Measurements from ENCODE around the gene PLXNA1.

PLXNA1 gene

DNA sequence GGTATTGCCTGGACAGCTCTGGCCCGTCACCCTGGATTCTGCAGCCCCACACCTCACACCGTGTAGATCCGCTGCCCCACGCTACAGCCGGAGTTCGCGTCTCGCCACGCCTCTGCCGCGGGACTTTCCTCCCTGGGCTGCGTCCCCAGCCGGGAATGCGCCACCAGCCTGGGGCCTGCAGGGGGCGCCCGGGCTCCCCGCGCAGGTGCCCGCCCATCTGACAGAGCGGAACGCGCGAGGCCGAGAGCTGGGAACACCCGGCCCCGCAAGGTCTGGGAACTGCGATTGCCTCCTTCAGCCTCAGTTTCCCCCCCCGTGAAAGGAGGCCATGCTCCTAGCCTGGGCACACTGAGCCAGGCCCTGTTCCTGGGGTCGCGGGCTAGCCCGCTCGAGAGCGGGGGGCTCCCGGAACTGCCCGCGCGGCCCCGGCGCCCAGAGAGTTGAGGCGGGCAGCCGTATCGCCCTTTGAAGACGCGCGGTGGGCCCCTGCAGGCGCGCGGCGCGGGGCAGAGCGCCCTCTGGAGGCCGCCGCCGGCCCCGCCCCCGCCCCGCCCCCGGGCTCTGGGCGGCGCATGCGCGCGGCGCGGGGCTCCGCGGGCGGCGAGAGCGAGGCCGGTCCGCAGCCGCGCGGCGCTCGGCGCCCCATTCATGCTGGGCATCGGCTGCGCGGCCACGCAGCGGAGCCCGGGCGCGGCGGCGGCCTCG lies at the start of gene PLXNA1:
Gene PLXNA1, plus strand, starts transcription at position 645 of the 705 bp plus-strand sequence. CDS start 5,479 bp downstream, outside the sequence.
- peak; percentile 88 for DNase-seq

DNA sequence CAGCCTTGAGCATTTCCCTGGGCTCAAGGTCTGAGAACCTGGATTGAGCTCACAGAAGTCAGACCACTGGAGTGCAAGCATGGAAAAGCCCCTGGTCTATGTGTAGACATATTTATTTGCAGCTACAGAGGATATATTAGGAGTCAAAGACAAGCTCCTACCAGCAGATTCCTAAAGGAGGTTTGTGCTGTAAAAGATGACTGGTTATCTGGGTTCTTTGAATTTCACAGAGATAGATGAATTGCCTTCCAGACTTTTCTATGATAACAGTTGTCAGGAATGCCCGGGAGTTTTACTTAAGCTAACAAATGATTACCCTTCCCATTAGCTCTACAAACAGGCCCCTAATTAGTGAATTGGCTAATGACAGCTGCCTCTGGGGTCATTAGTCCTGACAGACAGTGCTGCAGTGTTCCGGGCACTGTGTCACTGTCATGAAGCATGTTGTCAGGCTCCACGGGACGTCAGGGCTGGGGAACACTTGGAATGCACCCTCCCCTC lies 48.8 kb upstream of the PLXNA1 start:
- no peak for DNase-seq

DNA sequence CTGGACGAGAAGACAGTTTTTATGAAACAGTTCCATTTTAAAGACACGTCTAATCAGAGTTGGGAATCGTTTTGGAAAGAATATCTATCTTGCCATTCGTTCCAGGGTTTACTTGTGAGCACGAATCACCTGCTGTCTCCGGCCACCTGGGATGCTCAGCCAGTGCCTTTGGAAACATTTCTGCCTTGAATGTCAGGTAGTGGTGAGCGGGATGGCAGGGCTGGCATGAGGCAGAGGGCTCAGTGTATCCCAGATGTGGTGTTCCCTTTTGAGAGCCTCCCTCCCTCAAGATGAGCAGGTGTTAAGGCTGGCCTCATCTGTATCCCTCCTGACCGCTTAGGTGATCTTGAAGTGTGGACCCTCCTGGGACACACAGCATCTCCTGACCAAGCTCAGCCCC lies 47.9 kb upstream of the PLXNA1 start:
- DNase-seq, result no peak

DNA sequence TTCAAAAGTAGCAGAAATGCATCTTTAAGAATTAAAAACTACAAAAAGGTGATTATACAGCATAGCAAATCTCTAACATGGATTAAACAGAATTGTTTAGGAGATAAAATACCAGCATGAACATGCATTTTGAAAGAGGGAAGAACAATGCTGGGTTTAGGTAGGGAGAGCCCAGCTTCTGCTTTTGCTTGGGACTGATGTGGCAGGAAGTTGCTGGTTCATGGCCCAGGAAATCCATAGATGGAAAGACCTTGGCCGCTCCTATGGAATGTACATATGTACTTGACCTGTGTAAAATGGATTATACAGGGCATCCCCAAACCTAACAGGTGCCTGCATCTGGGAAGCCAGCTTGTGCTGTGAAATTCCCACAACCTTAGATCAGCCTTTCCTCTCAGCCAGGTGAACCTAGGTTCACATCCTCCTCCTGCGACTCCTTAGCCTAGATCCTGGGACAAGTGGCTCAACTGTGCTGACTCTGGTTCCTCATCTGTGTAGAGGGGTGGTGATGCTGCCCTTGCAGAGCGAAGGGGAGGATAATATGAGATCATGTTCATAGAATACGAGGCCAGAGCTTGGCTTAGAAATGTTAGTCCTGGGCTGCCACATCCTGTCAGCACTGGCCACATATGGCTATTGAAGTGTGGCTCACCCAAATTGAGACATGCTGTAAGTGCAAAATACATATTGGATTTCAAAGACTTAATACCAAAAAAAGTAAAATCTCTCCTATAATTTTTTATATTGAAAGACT lies 47.0 kb upstream of the PLXNA1 start:
- no peak for DNase-seq

DNA sequence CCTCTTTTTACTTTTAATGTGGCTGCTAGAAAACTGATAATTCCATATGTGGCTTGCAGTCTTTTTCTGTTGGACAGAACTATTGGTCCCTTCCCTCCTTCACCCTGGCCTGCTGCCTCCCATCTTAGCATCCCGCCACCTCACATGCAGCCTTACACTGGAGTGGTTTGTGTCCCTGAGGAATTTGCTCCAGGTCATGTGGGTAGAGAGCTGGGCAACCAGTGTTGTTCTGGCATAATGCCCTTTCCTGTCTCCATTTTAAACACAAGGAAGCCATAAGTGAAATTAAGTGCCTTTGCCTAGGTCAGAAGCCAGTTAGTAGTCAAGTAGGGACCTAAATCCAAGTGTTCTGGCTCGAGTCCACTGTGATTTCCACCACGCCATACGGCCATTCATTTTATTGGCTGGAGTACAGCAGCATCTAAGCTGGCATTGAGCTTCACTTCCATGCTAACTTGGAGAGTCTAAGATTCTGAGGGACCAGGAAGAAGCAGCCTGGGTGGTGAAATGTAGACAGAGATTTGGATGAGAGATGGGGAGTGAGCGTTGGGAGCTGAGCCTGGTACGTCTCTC lies 46.0 kb upstream of the PLXNA1 start:
- DNase-seq, result no peak

DNA sequence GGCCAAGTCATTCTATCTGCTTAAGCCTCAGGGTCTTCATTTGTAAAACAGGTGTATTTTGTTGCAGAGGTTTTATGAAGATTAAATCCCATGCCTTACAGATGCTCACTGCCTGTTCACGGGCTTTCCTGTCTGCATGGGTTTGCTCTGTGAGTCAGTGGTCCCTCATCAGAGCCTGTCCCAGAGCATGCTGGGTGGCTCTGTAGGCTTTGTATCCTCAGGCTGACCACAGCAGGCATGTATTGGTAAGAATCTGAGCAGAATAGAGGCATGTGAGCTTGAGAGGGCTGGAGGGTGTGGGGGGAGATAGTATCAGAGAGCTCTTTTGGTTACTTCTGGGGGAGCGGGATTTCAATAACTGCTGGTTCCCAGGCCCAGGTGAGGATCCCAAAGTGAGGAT lies 45.4 kb upstream of the PLXNA1 start:
- no peak for DNase-seq

DNA sequence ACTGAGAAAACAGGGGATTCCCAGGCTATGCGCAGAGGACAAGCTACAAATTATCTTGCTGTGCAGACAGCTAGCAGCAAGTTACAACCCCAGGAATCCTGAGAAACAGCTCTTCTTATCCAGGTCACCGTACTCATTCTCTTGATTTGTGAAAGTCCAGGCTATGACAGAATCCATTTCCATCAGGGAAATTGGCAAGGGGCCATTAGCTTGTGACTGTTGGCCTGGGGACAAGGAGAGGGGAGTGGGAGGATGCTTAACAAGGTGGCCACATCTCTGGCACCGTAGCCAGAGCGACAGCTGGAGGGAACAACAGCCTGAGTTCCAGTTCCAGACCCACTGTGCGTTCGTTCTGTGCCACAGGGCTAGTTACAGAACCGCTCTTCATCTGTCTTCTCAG lies 44.9 kb upstream of the PLXNA1 start:
- no peak for DNase-seq

DNA sequence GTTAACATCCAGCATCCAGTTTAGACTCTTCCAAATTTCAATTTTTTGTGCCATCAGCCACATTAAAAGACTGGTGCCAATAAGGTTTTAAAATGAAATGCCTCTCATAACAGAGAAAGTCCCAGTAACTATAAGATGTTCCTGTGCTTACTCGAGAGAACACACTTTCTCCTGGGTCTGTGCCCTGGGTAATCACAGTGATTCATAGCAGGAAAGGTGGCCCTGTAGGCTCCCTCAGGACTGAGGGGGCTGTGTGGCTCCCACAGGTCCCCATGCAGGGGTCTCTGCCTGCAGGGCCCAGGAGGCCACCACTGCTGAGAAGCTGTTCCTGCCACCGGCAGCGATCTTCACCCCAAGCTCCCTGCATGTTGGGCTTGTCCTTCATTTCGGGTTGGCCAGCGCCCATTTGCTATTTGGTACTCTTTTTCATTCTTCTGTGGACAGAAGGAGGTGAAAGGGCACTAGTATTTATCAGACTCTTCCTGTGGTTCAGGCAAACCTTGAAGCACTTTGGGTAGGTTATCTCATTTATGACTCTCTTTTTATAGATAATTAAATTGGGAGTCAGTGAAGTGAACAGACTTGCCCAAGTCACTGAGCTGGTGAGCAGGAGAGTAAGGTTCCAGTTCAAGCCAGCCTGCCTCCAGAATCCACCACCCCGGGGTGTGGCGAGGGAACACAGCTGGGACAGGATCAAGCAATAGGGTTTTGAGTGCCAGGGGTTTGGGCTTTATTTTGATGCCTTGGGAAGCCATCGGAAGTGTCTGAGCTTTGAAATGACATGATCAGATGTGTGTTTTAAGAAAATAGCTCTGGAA lies 44.2 kb upstream of the PLXNA1 start:
- DNase-seq, result no peak

DNA sequence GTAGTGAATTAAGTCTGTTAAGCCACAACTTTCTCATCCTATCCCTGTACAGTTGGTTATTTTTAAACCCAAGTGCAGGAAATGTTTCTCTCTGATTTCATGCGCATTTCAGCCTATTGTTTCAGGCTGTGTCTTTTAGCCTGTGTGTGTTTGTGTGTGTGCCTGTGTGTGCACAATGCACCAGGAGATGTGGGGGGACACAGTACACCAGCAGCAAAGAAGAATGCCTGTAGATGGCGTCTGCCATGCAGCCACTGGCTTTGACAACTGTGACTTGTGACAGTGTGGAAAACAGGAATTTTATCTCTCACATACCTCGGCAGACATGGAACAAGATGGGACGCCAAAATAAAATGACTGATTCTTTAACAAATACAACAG lies 43.6 kb upstream of the PLXNA1 start:
- DNase-seq, result no peak

DNA sequence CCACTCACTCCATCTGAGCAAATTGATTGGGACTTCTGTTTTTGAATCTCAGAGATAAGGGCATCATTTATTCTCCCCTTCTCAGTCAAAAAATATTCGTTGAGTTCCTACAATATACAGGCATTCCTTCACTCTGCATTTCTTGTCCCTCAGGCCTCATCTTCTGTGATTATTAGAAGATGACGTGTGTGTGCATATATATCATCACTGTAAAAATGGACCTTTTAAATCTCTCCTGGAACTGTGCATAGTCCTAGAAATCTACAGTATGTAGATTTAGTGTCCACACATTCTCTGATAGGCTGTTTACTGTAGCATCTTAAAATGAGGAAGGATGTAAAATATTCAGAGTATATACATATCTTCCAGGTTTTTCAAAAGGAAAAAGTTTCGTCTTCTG lies 43.2 kb upstream of the PLXNA1 start:
- DNase-seq, result no peak

DNA sequence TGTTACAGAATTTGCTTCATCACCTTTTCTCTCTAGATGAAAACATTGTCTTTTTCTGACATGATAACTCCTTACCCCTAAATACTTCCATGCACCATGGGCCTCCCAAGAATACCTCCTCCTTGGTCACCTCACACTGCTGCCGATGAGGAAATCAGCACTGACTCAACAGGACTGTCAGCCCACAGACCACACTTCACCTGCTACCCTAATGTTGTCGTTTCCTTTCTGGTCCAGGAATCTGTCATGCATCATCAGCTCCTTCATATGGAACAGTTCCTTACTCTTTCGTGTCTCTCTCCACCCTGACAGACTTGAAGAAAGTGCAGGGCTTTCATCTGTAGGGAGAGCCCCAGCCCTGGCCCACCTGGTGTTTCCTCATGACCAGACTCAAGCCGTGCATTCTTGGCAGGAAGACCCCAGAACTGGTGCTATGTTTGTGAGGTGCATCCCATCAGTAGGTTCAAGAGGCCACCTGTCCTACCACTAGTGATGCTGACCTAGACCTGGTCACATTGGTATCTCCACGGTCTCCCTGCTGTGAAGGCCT lies 41.1 kb upstream of the PLXNA1 start:
- DNase-seq, result no peak

DNA sequence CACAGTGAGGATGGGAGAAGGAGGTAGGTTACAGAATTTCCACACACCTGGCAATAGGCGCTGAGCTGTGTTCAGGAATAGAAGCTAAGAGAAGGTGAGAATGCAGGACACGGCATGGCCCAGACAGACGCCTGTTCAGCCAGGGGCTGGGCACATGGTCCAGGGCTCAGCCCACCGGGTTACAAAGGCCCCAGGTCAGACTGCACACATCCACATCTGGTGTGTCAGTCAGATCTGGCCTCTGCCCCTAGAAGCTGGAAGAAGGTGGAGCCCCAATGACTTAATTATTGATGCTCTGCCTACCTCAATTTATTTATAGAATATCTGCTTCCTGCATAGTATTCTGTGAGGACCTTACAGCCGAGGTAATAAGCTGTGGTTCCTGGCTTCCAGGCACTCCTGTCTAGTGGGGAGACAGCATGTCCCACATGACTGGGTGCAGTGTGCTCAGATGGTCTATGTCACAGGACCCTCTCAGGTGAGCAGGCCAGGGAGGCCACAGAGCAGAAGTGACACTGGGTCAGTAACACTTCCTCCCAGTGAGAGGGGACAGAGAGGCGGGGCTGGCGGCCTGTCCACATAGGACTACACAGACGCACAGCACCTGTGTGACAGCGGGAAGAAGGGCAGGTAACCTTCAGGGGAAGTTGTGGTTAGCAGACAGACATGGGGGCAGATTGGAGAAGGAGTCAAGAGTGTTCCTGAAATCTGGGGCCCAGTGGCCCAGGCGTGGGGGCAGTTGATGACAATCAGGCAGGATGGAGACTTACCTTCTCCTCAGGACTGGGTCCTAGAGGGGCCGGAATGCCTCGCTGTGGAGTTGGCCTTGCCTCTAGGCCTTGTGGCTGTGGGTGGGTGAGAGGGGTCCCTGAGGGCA lies 38.6 kb upstream of the PLXNA1 start:
- no peak for DNase-seq

DNA sequence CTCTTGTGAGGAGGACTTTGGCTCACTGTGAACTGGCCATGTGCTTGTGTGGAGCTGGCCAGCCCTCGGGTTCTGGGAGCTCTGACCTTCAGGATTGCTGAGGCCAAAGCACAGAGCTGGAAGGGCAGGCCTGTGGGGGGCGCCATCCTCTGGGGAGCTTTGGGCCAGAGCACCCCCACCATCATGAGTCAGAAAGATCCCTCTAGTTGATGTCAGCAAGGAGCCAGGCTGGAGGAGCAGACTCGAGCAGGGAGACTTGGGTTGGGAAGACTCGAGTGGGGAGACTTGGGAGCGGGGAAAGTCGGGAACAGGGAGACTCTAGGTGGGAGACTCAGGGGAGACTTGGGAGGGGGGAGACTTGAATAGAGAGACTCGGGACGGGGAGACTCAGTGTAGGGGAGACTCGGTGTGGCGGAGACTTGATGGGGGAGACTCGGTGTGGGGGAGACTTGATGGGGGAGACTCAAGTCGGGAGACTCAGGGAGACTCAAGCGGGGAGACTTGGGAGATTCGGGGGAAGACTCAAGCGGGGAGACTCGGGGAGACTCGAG lies 37.7 kb upstream of the PLXNA1 start:
- DNase-seq, result no peak

DNA sequence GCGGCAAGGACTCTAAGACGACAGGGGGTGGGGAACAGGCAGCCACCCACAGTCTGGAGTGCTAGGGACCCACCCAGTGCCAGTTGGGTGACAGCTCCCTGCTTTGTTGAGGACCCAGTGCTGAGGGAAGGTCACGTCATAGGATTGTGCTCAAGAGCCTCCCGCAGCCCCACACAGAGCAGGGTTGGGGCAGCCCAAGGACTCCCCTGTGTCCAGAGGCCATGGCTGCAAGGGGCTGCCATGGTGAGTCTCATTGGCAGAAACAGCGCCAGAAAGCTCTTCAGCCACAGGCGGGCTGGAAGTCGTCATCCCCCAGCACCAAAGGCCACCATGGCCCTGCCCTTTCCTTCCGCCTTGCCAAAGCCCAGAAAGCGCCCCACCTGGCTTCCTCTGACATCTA lies 37.0 kb upstream of the PLXNA1 start:
- no peak for DNase-seq

DNA sequence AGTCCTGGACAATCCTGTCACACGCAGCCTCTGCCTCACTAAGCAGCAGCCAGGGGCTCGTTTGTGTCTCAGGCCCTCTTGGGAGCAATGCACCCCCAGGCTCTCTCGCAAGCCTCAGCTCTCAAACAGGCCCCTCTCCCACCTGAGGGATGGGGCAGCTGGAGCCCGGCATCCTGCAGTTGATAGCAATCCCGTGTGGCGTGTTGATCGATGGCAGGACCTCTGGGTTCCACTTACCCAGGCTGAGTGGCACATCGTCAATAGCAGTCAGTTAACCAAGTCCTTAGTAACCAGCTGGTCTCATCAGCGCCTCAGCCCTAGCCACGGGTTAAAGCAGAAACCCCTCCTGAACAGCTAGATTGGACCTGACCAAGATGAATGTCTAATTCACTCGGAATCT lies 36.5 kb upstream of the PLXNA1 start:
- DNase-seq, result no peak

DNA sequence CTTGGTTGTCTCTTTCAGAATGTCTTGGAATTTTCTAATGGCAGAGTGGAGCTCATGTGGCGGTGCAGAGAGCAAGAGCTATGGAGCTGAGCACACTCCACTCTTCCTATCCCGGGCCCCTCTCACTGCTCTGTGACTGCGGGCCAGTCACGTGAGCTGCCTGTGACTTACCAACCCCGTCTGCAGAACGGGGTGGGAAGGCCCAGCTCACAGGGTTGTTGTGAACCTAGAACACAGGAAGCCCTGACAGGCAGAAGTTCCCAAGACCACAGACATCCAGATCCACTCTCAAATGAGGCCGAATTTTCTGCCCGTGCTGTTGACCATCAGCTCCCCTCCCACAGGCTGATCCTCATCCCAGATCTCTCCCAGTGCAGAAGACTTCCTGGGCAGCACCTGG lies 35.5 kb upstream of the PLXNA1 start:
- DNase-seq, result no peak

DNA sequence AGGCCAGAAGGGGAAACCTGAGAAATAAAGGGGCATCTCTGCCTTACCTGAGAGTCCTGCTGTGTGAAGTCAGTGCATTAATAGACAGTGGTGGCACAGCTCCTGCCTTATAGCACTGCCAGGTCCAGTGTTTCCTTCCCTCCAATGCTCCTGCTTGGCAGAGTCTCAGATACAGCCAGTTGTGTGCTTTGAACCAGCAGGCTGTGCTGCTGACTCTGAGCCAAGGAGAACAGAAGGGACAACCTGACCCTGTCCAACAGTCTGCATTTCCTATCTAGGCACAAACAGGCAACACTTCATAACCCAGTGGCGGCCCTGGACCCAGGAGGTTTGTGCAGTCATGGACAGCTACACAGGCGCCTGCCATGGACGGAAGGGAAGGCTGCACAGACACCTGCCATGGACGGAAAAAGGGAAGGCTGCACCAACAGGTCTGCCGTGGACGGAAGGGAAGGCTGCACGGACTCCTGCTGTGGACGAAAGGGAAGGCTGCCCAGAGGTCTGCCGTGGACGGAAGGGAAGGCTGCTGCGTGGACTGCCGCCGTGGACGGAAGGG lies 33.9 kb upstream of the PLXNA1 start:
- DNase-seq, result no peak

DNA sequence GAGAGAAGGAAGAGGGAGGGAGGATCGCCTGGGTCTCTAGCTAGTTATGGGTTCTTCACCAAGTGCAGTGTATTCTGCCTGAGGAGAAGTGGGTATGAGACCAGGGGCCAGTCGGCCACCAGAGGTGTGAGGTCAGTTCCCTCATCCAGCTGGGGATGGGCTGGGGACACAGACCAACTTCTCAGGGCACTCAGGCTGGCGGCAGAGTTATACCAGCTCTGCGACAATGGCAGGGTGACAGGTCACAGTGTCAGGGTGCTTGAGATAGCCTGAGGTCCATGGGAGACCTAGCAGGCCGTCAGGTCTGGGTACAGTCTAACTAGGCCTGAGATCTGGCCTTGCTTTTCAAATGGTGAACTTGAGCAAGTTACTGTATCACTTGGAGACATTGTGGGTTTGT lies 31.4 kb upstream of the PLXNA1 start:
- DNase-seq, result no peak

DNA sequence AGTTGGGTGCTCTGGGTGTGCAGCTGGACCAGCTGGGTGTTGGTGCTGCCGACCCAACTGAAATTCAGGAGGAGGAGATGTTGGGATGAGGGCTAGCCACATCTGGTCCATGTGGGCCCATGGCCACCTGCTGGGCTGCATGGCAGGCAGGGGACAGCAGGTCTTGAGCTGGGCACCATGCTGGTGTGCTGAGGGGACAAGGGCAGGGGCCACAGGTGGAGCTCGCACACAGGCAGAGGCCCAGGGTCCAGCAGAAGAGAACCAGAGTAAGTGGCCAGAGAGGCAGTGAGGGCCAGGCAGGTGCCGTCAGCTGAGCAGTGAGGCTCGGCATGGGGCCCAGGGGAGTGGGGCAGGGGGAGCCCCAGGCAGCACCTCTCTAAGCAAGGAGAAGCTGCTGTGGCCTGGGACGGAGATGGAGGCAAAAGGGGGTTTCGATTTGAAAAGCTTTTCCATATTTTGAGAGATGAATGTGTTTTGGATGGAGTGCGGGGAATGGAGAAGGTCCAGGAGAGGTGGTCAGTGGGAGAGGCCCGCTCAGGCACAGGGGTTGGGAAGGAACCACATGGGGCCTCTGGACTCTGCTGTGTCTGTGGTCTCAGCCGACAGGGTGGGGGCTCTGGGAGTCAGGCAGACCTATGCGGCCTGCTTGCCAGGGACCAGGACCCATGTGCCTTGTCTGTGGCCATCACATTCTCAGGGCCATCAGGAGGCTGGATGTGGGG lies 30.5 kb upstream of the PLXNA1 start:
- no peak for DNase-seq

DNA sequence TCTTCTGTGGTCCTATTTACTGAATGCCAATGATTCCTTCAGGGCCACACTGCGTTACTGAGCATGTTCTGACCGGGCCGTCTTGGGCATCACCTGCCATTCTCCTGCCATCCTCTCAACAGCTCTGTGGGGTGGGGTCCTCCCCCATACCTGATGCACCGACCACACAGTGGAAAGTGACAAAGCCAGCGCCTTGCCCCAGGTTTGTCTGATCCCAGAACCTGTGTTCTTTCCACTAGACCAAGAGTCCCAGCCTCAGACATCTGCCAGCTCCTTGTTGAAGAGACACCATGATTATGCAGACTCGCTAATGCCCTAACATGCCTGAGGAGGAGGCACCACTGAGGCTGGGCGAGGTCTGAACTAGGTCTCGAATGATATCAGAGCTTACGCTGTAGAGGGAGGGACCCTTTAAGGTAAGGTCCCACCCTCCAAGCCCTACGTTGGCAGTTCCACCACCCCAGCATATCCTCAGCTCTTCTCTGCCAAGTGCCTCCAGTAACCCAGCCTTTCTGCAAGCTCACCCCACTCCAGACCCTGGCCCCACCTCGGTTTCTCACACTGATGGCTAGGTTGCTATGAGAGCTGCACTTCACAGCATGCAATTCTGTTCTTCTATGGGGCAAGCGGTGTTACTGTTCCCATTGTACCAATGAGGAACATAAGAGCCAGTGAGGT lies 29.8 kb upstream of the PLXNA1 start:
- DNase-seq, result no peak
